Measurements from ENCODE around the gene SLC10A7. TPM values are rescaled to one million over a fixed set of nuclear protein-coding genes. Genes with fewer than 3 reads are reported as not detected.

Gene SLC10A7
- total RNA-seq, 1 experiment from 2014 or later: 37.1 TPM

DNA sequence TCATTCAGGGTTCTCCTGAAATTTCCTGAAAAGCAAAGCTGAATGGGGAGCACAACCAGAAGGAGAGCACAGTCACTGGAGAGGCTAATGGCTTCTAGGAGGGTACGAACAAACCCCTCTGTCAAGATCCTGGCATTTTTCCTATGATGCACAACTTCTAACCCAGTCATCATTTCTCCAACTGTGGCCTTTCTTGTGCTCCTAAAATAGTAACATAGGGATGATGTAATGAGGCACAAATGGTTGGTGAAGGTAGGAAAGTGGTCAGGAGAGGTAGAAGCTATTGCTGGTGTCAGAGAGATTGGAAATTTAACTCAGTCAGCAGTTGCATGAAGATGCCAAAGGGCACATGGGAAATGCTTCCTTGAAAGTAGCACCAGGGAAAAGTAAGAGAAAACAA is 52.7 kb downstream of the SLC10A7 start:
- DNase-seq (ENCODE audit: low spot score): no peak
- peaks cover 85% of the 10 kb centered on the region for H3K4me1 ChIP-seq (ENCODE audit: insufficient read depth, low read length, poor library complexity, severe bottlenecking)
- peak overlapping the region; percentile 4 for H3K27ac ChIP-seq (ENCODE audit: low read depth, low read length, poor library complexity, severe bottlenecking)
- intact Hi-C loops (cut with micrococcal nuclease; ENCODE audit: unreplicated experiment): no loop called here
- TF ChIP-seq EZH2 (IDR thresholded peaks at IDR 0.05; ENCODE audit: borderline replicate concordance, low read depth, low read length, poor library complexity, severe bottlenecking): no peak
- TF ChIP-seq, protein P1, sequence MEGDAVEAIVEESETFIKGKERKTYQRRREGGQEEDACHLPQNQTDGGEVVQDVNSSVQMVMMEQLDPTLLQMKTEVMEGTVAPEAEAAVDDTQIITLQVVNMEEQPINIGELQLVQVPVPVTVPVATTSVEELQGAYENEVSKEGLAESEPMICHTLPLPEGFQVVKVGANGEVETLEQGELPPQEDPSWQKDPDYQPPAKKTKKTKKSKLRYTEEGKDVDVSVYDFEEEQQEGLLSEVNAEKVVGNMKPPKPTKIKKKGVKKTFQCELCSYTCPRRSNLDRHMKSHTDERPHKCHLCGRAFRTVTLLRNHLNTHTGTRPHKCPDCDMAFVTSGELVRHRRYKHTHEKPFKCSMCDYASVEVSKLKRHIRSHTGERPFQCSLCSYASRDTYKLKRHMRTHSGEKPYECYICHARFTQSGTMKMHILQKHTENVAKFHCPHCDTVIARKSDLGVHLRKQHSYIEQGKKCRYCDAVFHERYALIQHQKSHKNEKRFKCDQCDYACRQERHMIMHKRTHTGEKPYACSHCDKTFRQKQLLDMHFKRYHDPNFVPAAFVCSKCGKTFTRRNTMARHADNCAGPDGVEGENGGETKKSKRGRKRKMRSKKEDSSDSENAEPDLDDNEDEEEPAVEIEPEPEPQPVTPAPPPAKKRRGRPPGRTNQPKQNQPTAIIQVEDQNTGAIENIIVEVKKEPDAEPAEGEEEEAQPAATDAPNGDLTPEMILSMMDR (conservative IDR thresholded peaks at IDR 0.05; ENCODE audit: low read depth, low read length): no peak
- ChIA-PET POLR2A (ENCODE audit: low non-redundant PET) (interaction anchor here (0.6 kb wide), 1 partner anchor 80 kb away, joined by 6 read pairs; no protein-coding TSS in a partner anchor), CTCF (no interaction called here)
- H3K4me3 ChIP-seq (ENCODE audit: low read depth, low read length, poor library complexity, severe bottlenecking): no peak overlapping the region
- BruUV-seq (replicated peaks): no TSS peak
- peaks cover 2% of the 10 kb centered on the region for H3K36me3 ChIP-seq (ENCODE audit: insufficient read depth, low read length, poor library complexity, severe bottlenecking)
- H3K27me3 ChIP-seq (replicated peaks; ENCODE audit: insufficient read depth, low read depth, low read length, poor library complexity): no peaks in the 10 kb centered on the region
- no peaks in the 10 kb centered on the region for H3K9me3 ChIP-seq (ENCODE audit: low read depth, low read length, poor library complexity, severe bottlenecking)

DNA sequence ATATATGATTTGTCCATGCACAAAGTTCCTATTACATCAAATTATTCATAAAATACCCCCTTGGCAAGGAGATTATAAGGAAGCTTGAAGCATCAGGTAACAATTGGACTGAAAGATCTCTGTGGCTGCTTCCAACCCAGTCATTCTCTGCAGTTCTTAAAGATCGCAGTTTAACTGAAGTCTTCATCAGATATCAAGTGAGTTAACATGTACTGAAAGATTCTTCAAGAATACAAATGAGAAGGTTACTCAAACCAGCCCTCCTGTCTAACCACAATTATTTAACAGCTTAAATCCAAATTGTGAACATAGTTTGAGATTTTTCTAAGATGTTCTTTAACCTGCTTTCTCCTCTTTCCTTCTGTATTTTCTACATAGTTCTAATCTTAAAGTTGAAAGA is 56.1 kb downstream of the SLC10A7 start:
- no peak for TF ChIP-seq EZH2 (IDR thresholded peaks at IDR 0.05; ENCODE audit: borderline replicate concordance, low read depth, low read length, poor library complexity, severe bottlenecking)
- TF ChIP-seq, protein P1 (conservative IDR thresholded peaks at IDR 0.05; ENCODE audit: low read depth, low read length): no peak
- no peak overlapping the region for H3K4me3 ChIP-seq (ENCODE audit: low read depth, low read length, poor library complexity, severe bottlenecking)
- no TSS peak for BruUV-seq (replicated peaks)
- ChIA-PET POLR2A (ENCODE audit: low non-redundant PET) (no interaction called here), CTCF (no interaction called here)
- intact Hi-C loops (cut with micrococcal nuclease; ENCODE audit: unreplicated experiment): no loop called here
- H3K9me3 ChIP-seq (ENCODE audit: low read depth, low read length, poor library complexity, severe bottlenecking): no peaks in the 10 kb centered on the region
- no peaks in the 10 kb centered on the region for H3K36me3 ChIP-seq (ENCODE audit: insufficient read depth, low read length, poor library complexity, severe bottlenecking)
- H3K27me3 ChIP-seq (replicated peaks; ENCODE audit: insufficient read depth, low read depth, low read length, poor library complexity): no peaks in the 10 kb centered on the region
- DNase-seq (ENCODE audit: low spot score): peak; percentile 44
- H3K4me1 ChIP-seq (ENCODE audit: insufficient read depth, low read length, poor library complexity, severe bottlenecking): peaks cover 73% of the 10 kb centered on the region
- H3K27ac ChIP-seq (ENCODE audit: low read depth, low read length, poor library complexity, severe bottlenecking): peak overlapping the region; percentile 80

DNA sequence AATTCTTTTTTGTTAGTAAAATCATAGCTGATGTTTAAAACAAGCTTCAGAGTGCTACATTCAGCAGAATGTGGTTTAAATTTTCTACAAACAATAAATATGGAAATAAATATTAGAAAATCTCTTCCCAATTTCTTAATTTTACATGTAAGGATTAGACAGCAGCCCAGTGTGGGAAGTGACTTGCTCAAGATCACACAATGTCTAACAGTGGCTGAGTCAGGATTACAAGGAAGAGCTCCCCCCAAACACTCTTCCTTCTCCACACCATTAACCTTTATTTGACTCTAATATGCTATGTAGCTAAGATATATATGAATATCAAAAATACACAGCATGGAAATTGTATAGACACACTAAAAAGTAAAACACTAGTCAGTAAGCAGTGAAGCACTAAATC is 59.5 kb downstream of the SLC10A7 start:
- H3K4me1 ChIP-seq (ENCODE audit: insufficient read depth, low read length, poor library complexity, severe bottlenecking): peaks cover 69% of the 10 kb centered on the region
- H3K36me3 ChIP-seq (ENCODE audit: insufficient read depth, low read length, poor library complexity, severe bottlenecking): peaks cover 9% of the 10 kb centered on the region
- intact Hi-C loops (cut with micrococcal nuclease; ENCODE audit: unreplicated experiment): no loop called here
- BruUV-seq (replicated peaks): no TSS peak
- CTCF ChIA-PET: interaction anchor here (0.6 kb wide), 1 partner anchor 20 kb away, joined by 3 read pairs; no protein-coding TSS in a partner anchor
- DNase-seq (ENCODE audit: low spot score): no peak
- H3K27ac ChIP-seq (ENCODE audit: low read depth, low read length, poor library complexity, severe bottlenecking): peak overlapping the region; percentile 48
- no peaks in the 10 kb centered on the region for H3K27me3 ChIP-seq (replicated peaks; ENCODE audit: insufficient read depth, low read depth, low read length, poor library complexity)
- no peaks in the 10 kb centered on the region for H3K9me3 ChIP-seq (ENCODE audit: low read depth, low read length, poor library complexity, severe bottlenecking)
- TF ChIP-seq EZH2 (IDR thresholded peaks at IDR 0.05; ENCODE audit: borderline replicate concordance, low read depth, low read length, poor library complexity, severe bottlenecking): no peak
- TF ChIP-seq, protein P1 (conservative IDR thresholded peaks at IDR 0.05; ENCODE audit: low read depth, low read length): no peak
- POLR2A ChIA-PET (ENCODE audit: low non-redundant PET): no interaction called here
- no peak overlapping the region for H3K4me3 ChIP-seq (ENCODE audit: low read depth, low read length, poor library complexity, severe bottlenecking)
